H1 (cell line): ENCODE data around the gene DARS2. TPM values are rescaled to one million over a fixed set of nuclear protein-coding genes. Genes with fewer than 3 reads are reported as not detected.

Source experiments
- CTCF ChIA-PET: fragments of 300-600 bp; sonication (Branson Sonifier 250); formaldehyde crosslinking; loops from one replicate; lab custom pipeline; 2021; ENCODE audit not compliant: partially characterized antibody; lab: Charles Lee
- POLR2A ChIA-PET: fragments of 300-600 bp; sonication (Branson Sonifier 250); formaldehyde crosslinking; loops from one replicate; lab custom pipeline; 2021; ENCODE audit warnings: inconsistent platforms; ENCODE audit not compliant: partially characterized antibody; lab: Charles Lee
- DNase-seq, 2 experiments: peaks; one replicate each; pipeline versions ENCODE4 v3.0.0 to v3.0.0-alpha.2; 2010 to 2022; ENCODE audit warnings: low spot score in 2 of 2, low read depth in 1 of 2, mixed read lengths in 1 of 2
- FAIRE-seq: peaks from 2 replicates; lab custom pipeline; 2011; peaks lifted over from hg19 to GRCh38; lab: Jason Lieb, UNC
- H2AFZ ChIP-seq: 2 replicates; pipeline ENCODE4 v1.8.1; 2012; ENCODE audit warnings: low read length, inconsistent platforms
- H2AK5ac ChIP-seq: 2 replicates; pipeline ENCODE4 v1.6.1; 2013; ENCODE audit warnings: low read depth, low read length
- H2BK120ac ChIP-seq: replicated peaks from 2 replicates; pipeline ENCODE3; 2013; ENCODE audit warnings: low read depth, low read length, inconsistent platforms
- H2BK12ac ChIP-seq: 2 replicates; pipeline ENCODE4 v1.6.1; 2013; ENCODE audit warnings: low read depth, low read length
- H2BK15ac ChIP-seq: 2 replicates; pipeline ENCODE4 v1.6.1; 2013; ENCODE audit warnings: low read length
- H2BK20ac ChIP-seq: 2 replicates; pipeline ENCODE4 v1.6.1; 2013; ENCODE audit warnings: low read length
- H2BK5ac ChIP-seq: 2 replicates; pipeline ENCODE4 v1.6.1; 2013; ENCODE audit warnings: low read depth, low read length
- H3K14ac ChIP-seq: 2 replicates; pipeline ENCODE4 v1.6.1; 2013; ENCODE audit warnings: inconsistent platforms; ENCODE audit not compliant: insufficient read length
- H3K18ac ChIP-seq: 2 replicates; pipeline ENCODE4 v1.6.1; 2013; ENCODE audit warnings: low read length; ENCODE audit errors: extremely low read depth
- H3K23ac ChIP-seq: 2 replicates; pipeline ENCODE4 v1.6.1; 2013; ENCODE audit warnings: inconsistent platforms; ENCODE audit not compliant: insufficient read length
- H3K23me2 ChIP-seq: 2 replicates; pipeline ENCODE4 v1.6.1; 2013; ENCODE audit warnings: low read depth, low read length
- H3K27ac ChIP-seq: 2 replicates; pipeline ENCODE4 v1.6.1; 2011; ENCODE audit warnings: low read depth, low read length, inconsistent platforms
- H3K27me3 ChIP-seq, 4 experiments: replicated peaks in 1 of 4; 1 replicate in 1 of 4; 2 replicates in 3 of 4; pipeline versions ENCODE4 v1.6.1 to v1.8.1; 2011 to 2013; ENCODE audit warnings: low read length in 3 of 4, mild to moderate bottlenecking in 3 of 4, inconsistent platforms in 2 of 4, mixed read lengths in 2 of 4, moderate library complexity in 1 of 4; ENCODE audit not compliant: control insufficient read depth in 3 of 4, insufficient read depth in 3 of 4; ENCODE audit errors: extremely low read depth in 1 of 4
- H3K36me3 ChIP-seq, 4 experiments: 2 replicates each; pipeline versions ENCODE4 v1.6.1 to v1.8.1; 2011 to 2013; ENCODE audit warnings: mild to moderate bottlenecking in 4 of 4, low read length in 3 of 4, moderate library complexity in 2 of 4, control low read depth in 1 of 4, inconsistent platforms in 1 of 4; ENCODE audit not compliant: insufficient read depth in 4 of 4, control insufficient read depth in 2 of 4
- H3K4ac ChIP-seq: replicated peaks from 2 replicates; pipeline ENCODE3; 2013; ENCODE audit warnings: low read length, low read depth, mixed read lengths, inconsistent platforms; ENCODE audit not compliant: insufficient read length
- H3K4me1 ChIP-seq, 4 experiments: replicated peaks in 1 of 4; 1 replicate in 1 of 4; 2 replicates in 3 of 4; pipeline versions ENCODE4 v1.6.1 to v1.8.1; 2011 to 2013; ENCODE audit warnings: low read length in 3 of 4, inconsistent platforms in 2 of 4, mixed read lengths in 1 of 4; ENCODE audit not compliant: insufficient read depth in 4 of 4, control insufficient read depth in 3 of 4
- H3K4me2 ChIP-seq, 2 experiments: 2 replicates each; pipeline versions ENCODE4 v1.6.1 to v1.8.1; 2011 to 2013; ENCODE audit warnings: low read depth in 2 of 2, low read length in 2 of 2, control low read depth in 1 of 2, inconsistent platforms in 1 of 2, mild to moderate bottlenecking in 1 of 2; ENCODE audit not compliant: insufficient read depth in 1 of 2
- H3K4me3 ChIP-seq, 4 experiments: fragments of 200-600, 300-600 bp in 1 of 4; sonication (generic), shearing (Covaris generic), sonication (Bioruptor Twin) in 1 of 4; 2 replicates each; pipeline versions ENCODE4 v1.5.1 to v1.8.1; 2011 to 2016; ENCODE audit warnings: low read length in 4 of 4, low read depth in 3 of 4, control low read depth in 2 of 4, inconsistent platforms in 2 of 4, mild to moderate bottlenecking in 2 of 4, mixed read lengths in 1 of 4, moderate library complexity in 1 of 4; ENCODE audit not compliant: insufficient read depth in 2 of 4; ENCODE audit errors: extremely low read depth in 1 of 4
- H3K56ac ChIP-seq: replicated peaks from 2 replicates; pipeline ENCODE3; 2013; ENCODE audit warnings: low read depth, mild to moderate bottlenecking, mixed read lengths, low read length, inconsistent platforms; ENCODE audit not compliant: insufficient read length
- H3K79me1 ChIP-seq: 2 replicates; pipeline ENCODE4 v1.6.1; 2013; ENCODE audit warnings: low read depth, low read length, control low read depth
- H3K79me2 ChIP-seq, 2 experiments: 2 replicates each; pipeline versions ENCODE4 v1.6.1 to v1.8.1; 2012 to 2013; ENCODE audit warnings: low read length in 2 of 2, mild to moderate bottlenecking in 2 of 2, inconsistent platforms in 1 of 2; ENCODE audit not compliant: insufficient read depth in 2 of 2, control insufficient read depth in 1 of 2
- H3K9ac ChIP-seq, 4 experiments: replicated peaks in 1 of 4; 1 replicate in 1 of 4; 2 replicates in 3 of 4; pipeline versions ENCODE4 v1.6.1 to v1.8.1; 2011 to 2013; ENCODE audit warnings: low read depth in 3 of 4, low read length in 3 of 4, control low read depth in 2 of 4, mild to moderate bottlenecking in 2 of 4, moderate library complexity in 2 of 4, inconsistent platforms in 1 of 4; ENCODE audit errors: extremely low read depth in 1 of 4
- H3K9me3 ChIP-seq, 2 experiments: 2 replicates each; pipeline versions ENCODE4 v1.6.1 to v1.8.1; 2012 to 2013; ENCODE audit warnings: mild to moderate bottlenecking in 2 of 2, moderate library complexity in 2 of 2, control low read depth in 1 of 2, inconsistent platforms in 1 of 2, low read depth in 1 of 2, low read length in 1 of 2, mixed read lengths in 1 of 2; ENCODE audit not compliant: insufficient read depth in 2 of 2
- H4K20me1 ChIP-seq, 2 experiments: replicated peaks in 1 of 2; 2 replicates each; pipeline versions ENCODE3 to v1.8.1; 2011 to 2013; ENCODE audit warnings: inconsistent platforms in 2 of 2, low read length in 2 of 2, mild to moderate bottlenecking in 1 of 2; ENCODE audit not compliant: insufficient read depth in 2 of 2, control insufficient read depth in 1 of 2
- H4K5ac ChIP-seq: 2 replicates; pipeline ENCODE4 v1.6.1; 2013; ENCODE audit warnings: low read length, low read depth, mixed read lengths, inconsistent platforms; ENCODE audit not compliant: insufficient read length
- H4K8ac ChIP-seq: 2 replicates; pipeline ENCODE4 v1.8.0; 2013; ENCODE audit warnings: mild to moderate bottlenecking, moderate library complexity, low read length, inconsistent platforms; ENCODE audit not compliant: insufficient read depth; ENCODE audit errors: extremely low read depth
- H4K91ac ChIP-seq: replicated peaks from 2 replicates; pipeline ENCODE3; 2013; ENCODE audit warnings: low read length, mixed read lengths, inconsistent platforms; ENCODE audit not compliant: insufficient read length
- POLR2A ChIP-seq, 2 experiments: IDR thresholded peaks; 1 replicate in 1 of 2; 2 replicates in 1 of 2; pipeline ENCODE4 v1.6.1; 2011; ENCODE audit warnings: low read depth in 2 of 2, low read length in 2 of 2, mild to moderate bottlenecking in 2 of 2; ENCODE audit errors: control extremely low read depth in 1 of 2
- SRF ChIP-seq: IDR thresholded peaks from 2 replicates; pipeline ENCODE4 v1.6.1; 2011; ENCODE audit warnings: mild to moderate bottlenecking, low read depth, low read length, moderate library complexity
- polyA plus RNA-seq, 7 experiments: library from polyadenylated mRNA; depleted of rRNA in 3 of 7; stranded (reverse) in 5 of 7; unstranded in 2 of 7; fragments of >200 nt in 5 of 7; fragments of 200-250 nt in 2 of 7; gene quantifications; 1 replicate in 5 of 7; 2 replicates in 1 of 7; 4 replicates in 1 of 7; pipeline versions ENCODE4 v1.2.1 to v1.2.3, GENCODE V29; 2011 to 2013; ENCODE audit warnings: missing spikeins in 2 of 7, mixed read lengths in 2 of 7
- total RNA-seq: library from RNA; stranded (reverse); fragmentation: NEBNext Ultra II Directional; extraction: Animal tissue kit (Norgen Biotek cat#: 25700); gene quantifications from 2 replicates; pipeline ENCODE4 v1.2.1, GENCODE V29; 2021

The DARS2 gene
- total and polyA plus RNA-seq, 2 of the 8 experiments (the other 6 are each of a cell fraction or from before 2014, with no cell fraction given) = 21.0 to 35.2 TPM

- no peak overlapping the region for H3K9ac ChIP-seq
- ChIA-PET CTCF (interaction anchor here (0.5 to 1.8 kb wide), 5 partner anchors 10 to 434 kb away, joined by 3 to 4 read pairs (median 3); no protein-coding TSS in a partner anchor), POLR2A (interaction anchor here (0.5 to 13.3 kb wide), 25 partner anchors 13 to 434 kb away, joined by 3 to 475 read pairs (median 6); partner anchors contain the start of genes CENPL, DARS2, RC3H1 and SERPINC1)
- peak overlapping the region in 1 of 4 experiments; percentile 90; a peak in 2 of 8 replicates for H3K4me3 ChIP-seq
- no peak overlapping the region for H3K18ac ChIP-seq
- no peak overlapping the region for H2BK20ac ChIP-seq
- no peaks in the 10 kb centered on the region for H3K9me3 ChIP-seq
- peaks cover 3% of the 10 kb centered on the region for H3K23me2 ChIP-seq
- no peak overlapping the region for H2BK120ac ChIP-seq
- no peak overlapping the region for H4K91ac ChIP-seq
- H3K4ac ChIP-seq = no peak overlapping the region
- no peak overlapping the region for H4K8ac ChIP-seq
- FAIRE-seq (no peak), DNase-seq (no peak)
- H3K23ac ChIP-seq = no peak overlapping the region
- H4K5ac ChIP-seq = no peak overlapping the region
- H4K20me1 ChIP-seq = peaks cover 7 to 11% of the 10 kb centered on the region in 2 experiments
- H2BK5ac ChIP-seq = 0 out of 2 replicates have a peak overlapping the region, but pooled peaks have one; percentile 15
- peaks cover 2 to 10% (median 4%) of the 10 kb centered on the region in 4 experiments; a peak in 4 of 7 replicates for H3K4me1 ChIP-seq
- no peak overlapping the region for H2BK15ac ChIP-seq
- H2AFZ ChIP-seq = no peak overlapping the region
- no peak overlapping the region for H3K27ac ChIP-seq
- H3K79me2 ChIP-seq = peaks cover 0 to 32% of the 10 kb centered on the region in 2 experiments; a peak in 3 of 4 replicates
- peaks cover 25 to 53% (median 44%) of the 10 kb centered on the region in 4 experiments for H3K36me3 ChIP-seq
- H2BK12ac ChIP-seq = no peak overlapping the region
- H3K79me1 ChIP-seq = no peaks in the 10 kb centered on the region
- no peak overlapping the region for H3K14ac ChIP-seq
- H3K27me3 ChIP-seq = no peaks in the 10 kb centered on the region
- H3K56ac ChIP-seq = no peak overlapping the region
- H3K4me2 ChIP-seq = peak overlapping the region; percentile 3 to 68; a peak in 2 of 4 replicates
- H2AK5ac ChIP-seq = no peak overlapping the region
- TF ChIP-seq SRF (no peak), POLR2A (IDR thresholded peaks at IDR 0.05; ENCODE audit: control extremely low read depth in 1 of 2, low read depth in 2 of 2, low read length in 2 of 2) (peak; percentile 77 to 91)
These were observed 39.0 kb downstream of the DARS2 start for GRCh38 chr1:173863224-173864161.
